WTC11 (cell line): ENCODE measurements around the gene LRRC47. TPM values are rescaled to one million over a fixed set of nuclear protein-coding genes. Genes with fewer than 3 reads are reported as not detected.

Experiments used
- ATAC-seq: fragments of 200-7000 bp; cut with Tn5 transposase; 2 replicates; pipeline ENCODE4 v1.10.0; 2021; ENCODE audit warnings: mild to moderate bottlenecking, moderate library complexity
- CTCF ChIA-PET: fragments of 300-600 bp; sonication (Branson Sonifier 250); formaldehyde crosslinking; loops from one replicate; lab custom pipeline; 2021; ENCODE audit warnings: antibody characterized with exemption; lab: Charles Lee
- POLR2A ChIA-PET: fragments of 350-600 bp; sonication (Branson Sonifier 250); formaldehyde crosslinking; loops from one replicate; lab custom pipeline; 2021; ENCODE audit warnings: antibody characterized with exemption; lab: Charles Lee
- DNase-seq: peaks from one replicate; pipeline ENCODE4 v3.0.0; 2021; ENCODE audit warnings: low spot score
- H3K27ac Mint-ChIP-seq: 2 replicates; pipeline ENCODE4 v1.8.0; 2021; ENCODE audit warnings: mixed read lengths
- H3K27me3 Mint-ChIP-seq: 2 replicates; pipeline ENCODE4 v1.8.0; 2021; ENCODE audit warnings: low read depth, mild to moderate bottlenecking, moderate library complexity, mixed read lengths
- H3K36me3 Mint-ChIP-seq: 2 replicates; pipeline ENCODE4 v1.8.0; 2021; ENCODE audit warnings: mixed read lengths
- H3K4me1 Mint-ChIP-seq: 2 replicates; pipeline ENCODE4 v1.8.0; 2022; ENCODE audit warnings: mixed read lengths
- H3K4me3 Mint-ChIP-seq: 2 replicates; pipeline ENCODE4 v1.8.0; 2021; ENCODE audit warnings: mild to moderate bottlenecking, moderate library complexity, mixed read lengths
- H3K9me3 Mint-ChIP-seq: 2 replicates; pipeline ENCODE4 v1.8.0; 2021; ENCODE audit warnings: mixed read lengths
- CBFB ChIP-seq: sonication (generic); formaldehyde crosslinking; IDR thresholded peaks from 2 replicates; pipeline ENCODE4 v1.8.1; 2022; ENCODE audit warnings: mild to moderate bottlenecking, low read depth, missing genetic modification reagents
- FOXJ3 ChIP-seq: sonication (generic); formaldehyde crosslinking; IDR thresholded peaks from 2 replicates; pipeline ENCODE4 v1.9.0; 2021; ENCODE audit warnings: missing genetic modification reagents, mild to moderate bottlenecking, borderline replicate concordance
- GTF2I ChIP-seq: fragments of 250-450 bp; sonication (Bioruptor Pico); conservative IDR thresholded peaks from 2 replicates; pipeline ENCODE4 v1.4.0; 2021; ENCODE audit warnings: mild to moderate bottlenecking
- MYBL2 ChIP-seq: sonication (generic); formaldehyde crosslinking; IDR thresholded peaks from 2 replicates; pipeline ENCODE4 v1.8.1; 2023; ENCODE audit warnings: mild to moderate bottlenecking, moderate library complexity, missing genetic modification reagents
- SMAD4 ChIP-seq: sonication (generic); formaldehyde crosslinking; IDR thresholded peaks from 2 replicates; pipeline ENCODE4 v1.8.0; 2022; ENCODE audit warnings: mild to moderate bottlenecking, missing genetic modification reagents
- TEAD4 ChIP-seq: sonication (generic); formaldehyde crosslinking; IDR thresholded peaks from 2 replicates; pipeline ENCODE4 v1.8.0; 2022; ENCODE audit warnings: mild to moderate bottlenecking, missing genetic modification reagents
- TP53 ChIP-seq: sonication (generic); formaldehyde crosslinking; IDR thresholded peaks from 2 replicates; pipeline ENCODE4 v1.8.1; 2023; ENCODE audit warnings: mild to moderate bottlenecking, missing genetic modification reagents
- ZBTB21 ChIP-seq: sonication (generic); formaldehyde crosslinking; IDR thresholded peaks from 2 replicates; pipeline ENCODE4 v1.8.1; 2023; ENCODE audit warnings: mild to moderate bottlenecking, missing genetic modification reagents, borderline replicate concordance
- ZNF121 ChIP-seq: sonication (generic); formaldehyde crosslinking; IDR thresholded peaks from 2 replicates; pipeline ENCODE4 v1.8.0; 2023; ENCODE audit warnings: missing genetic modification reagents
- ZNF138 ChIP-seq: sonication (generic); formaldehyde crosslinking; conservative IDR thresholded peaks from 2 replicates; pipeline ENCODE4 v1.8.1; 2022; ENCODE audit warnings: mild to moderate bottlenecking, moderate library complexity, missing genetic modification reagents
- ZNF219 ChIP-seq: sonication (generic); formaldehyde crosslinking; IDR thresholded peaks from 2 replicates; pipeline ENCODE4 v1.8.0; 2023; ENCODE audit warnings: missing genetic modification reagents, mild to moderate bottlenecking, borderline replicate concordance
- ZNF396 ChIP-seq: fragments of 250-450 bp; sonication (Bioruptor Pico); IDR thresholded peaks from 2 replicates; pipeline ENCODE4 v1.8.0; 2021; ENCODE audit warnings: mild to moderate bottlenecking, moderate library complexity, borderline replicate concordance
- ZNF423 ChIP-seq: fragments of 250-450 bp; sonication (Bioruptor Pico); IDR thresholded peaks from 2 replicates; pipeline ENCODE4 v2.1.2; 2022; ENCODE audit warnings: mild to moderate bottlenecking, moderate library complexity
- ZNF671 ChIP-seq: fragments of 250-450 bp; sonication (Bioruptor Pico); IDR thresholded peaks from 2 replicates; pipeline ENCODE4 v1.8.0; 2021; ENCODE audit warnings: mild to moderate bottlenecking
- total RNA-seq: library from RNA; stranded (reverse); gene quantifications from 3 replicates; pipeline ENCODE4 v1.2.3, GENCODE V29; 2021
- TF ChIP-seq, protein P1 (sequence below): sonication (generic); formaldehyde crosslinking; IDR thresholded peaks from 2 replicates; pipeline ENCODE4 v1.8.0; 2023; ENCODE audit warnings: missing genetic modification reagents, mild to moderate bottlenecking, borderline replicate concordance
- TF ChIP-seq, protein P2 (sequence below): sonication (generic); formaldehyde crosslinking; IDR thresholded peaks from 2 replicates; pipeline ENCODE4 v1.8.1; 2023; ENCODE audit warnings: mild to moderate bottlenecking, missing genetic modification reagents, moderate library complexity
- TF ChIP-seq, protein P3 (sequence below): sonication (generic); formaldehyde crosslinking; IDR thresholded peaks from 2 replicates; pipeline ENCODE4 v1.8.0; 2022; ENCODE audit warnings: missing genetic modification reagents
- TF ChIP-seq, protein P4 (sequence below): fragments of 200-600 bp; IDR thresholded peaks from 2 replicates; pipeline ENCODE4 v1.8.0; 2022; ENCODE audit warnings: antibody characterized with exemption
- TF ChIP-seq, protein P5 (sequence below): sonication (generic); formaldehyde crosslinking; IDR thresholded peaks from 2 replicates; pipeline ENCODE4 v1.8.1; 2023; ENCODE audit warnings: mild to moderate bottlenecking, missing genetic modification reagents

Gene LRRC47
- total RNA-seq, 1 experiment from 2014 or later: 92.4 TPM

DNA sequence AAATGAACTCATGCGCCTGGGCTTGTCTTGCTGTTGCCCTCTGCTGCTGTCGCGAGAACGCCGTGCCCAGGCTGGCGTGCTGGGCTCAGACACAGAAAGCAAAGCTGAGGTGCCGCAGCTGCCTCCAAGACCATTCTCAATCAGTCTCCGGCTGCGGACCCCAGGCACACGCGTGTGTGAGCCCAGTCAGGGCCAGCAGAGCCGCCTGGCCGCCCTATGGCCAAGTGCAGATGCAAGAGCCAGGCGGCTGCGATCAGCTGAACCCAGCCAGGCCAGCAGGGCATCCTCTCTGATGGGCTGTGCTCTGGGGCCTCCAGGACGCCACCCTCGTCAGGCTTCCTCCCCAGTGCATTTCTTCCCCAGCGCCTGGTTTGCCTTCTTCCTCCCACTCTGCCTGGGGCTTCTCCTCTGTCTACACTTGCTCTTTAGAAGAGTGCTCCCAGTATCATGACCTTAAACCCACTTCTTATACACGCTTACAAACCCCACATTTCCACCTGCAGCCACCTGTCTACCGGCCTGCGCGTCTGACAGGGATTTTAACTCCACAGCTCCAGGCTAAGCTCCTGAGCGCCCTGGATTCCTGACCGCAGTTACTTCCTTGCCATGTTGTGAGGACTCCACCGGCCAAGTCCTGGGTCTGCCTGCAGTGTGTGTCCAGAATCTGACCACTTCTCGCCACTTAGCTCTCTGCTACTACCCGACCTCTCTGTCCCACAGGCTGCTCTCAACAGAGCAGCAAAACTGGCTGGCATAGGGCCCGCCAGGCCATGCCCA lies 21.7 kb upstream of the LRRC47 start (continued):
- TF ChIP-seq, protein P1, sequence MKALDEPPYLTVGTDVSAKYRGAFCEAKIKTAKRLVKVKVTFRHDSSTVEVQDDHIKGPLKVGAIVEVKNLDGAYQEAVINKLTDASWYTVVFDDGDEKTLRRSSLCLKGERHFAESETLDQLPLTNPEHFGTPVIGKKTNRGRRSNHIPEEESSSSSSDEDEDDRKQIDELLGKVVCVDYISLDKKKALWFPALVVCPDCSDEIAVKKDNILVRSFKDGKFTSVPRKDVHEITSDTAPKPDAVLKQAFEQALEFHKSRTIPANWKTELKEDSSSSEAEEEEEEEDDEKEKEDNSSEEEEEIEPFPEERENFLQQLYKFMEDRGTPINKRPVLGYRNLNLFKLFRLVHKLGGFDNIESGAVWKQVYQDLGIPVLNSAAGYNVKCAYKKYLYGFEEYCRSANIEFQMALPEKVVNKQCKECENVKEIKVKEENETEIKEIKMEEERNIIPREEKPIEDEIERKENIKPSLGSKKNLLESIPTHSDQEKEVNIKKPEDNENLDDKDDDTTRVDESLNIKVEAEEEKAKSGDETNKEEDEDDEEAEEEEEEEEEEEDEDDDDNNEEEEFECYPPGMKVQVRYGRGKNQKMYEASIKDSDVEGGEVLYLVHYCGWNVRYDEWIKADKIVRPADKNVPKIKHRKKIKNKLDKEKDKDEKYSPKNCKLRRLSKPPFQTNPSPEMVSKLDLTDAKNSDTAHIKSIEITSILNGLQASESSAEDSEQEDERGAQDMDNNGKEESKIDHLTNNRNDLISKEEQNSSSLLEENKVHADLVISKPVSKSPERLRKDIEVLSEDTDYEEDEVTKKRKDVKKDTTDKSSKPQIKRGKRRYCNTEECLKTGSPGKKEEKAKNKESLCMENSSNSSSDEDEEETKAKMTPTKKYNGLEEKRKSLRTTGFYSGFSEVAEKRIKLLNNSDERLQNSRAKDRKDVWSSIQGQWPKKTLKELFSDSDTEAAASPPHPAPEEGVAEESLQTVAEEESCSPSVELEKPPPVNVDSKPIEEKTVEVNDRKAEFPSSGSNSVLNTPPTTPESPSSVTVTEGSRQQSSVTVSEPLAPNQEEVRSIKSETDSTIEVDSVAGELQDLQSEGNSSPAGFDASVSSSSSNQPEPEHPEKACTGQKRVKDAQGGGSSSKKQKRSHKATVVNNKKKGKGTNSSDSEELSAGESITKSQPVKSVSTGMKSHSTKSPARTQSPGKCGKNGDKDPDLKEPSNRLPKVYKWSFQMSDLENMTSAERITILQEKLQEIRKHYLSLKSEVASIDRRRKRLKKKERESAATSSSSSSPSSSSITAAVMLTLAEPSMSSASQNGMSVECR (CRISPR knock-in tag): no peak
- TF ChIP-seq, protein P2, sequence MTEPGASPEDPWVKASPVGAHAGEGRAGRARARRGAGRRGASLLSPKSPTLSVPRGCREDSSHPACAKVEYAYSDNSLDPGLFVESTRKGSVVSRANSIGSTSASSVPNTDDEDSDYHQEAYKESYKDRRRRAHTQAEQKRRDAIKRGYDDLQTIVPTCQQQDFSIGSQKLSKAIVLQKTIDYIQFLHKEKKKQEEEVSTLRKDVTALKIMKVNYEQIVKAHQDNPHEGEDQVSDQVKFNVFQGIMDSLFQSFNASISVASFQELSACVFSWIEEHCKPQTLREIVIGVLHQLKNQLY (CRISPR knock-in tag): no peak
- TF ChIP-seq ZNF138: no peak
- TF ChIP-seq, protein P3, sequence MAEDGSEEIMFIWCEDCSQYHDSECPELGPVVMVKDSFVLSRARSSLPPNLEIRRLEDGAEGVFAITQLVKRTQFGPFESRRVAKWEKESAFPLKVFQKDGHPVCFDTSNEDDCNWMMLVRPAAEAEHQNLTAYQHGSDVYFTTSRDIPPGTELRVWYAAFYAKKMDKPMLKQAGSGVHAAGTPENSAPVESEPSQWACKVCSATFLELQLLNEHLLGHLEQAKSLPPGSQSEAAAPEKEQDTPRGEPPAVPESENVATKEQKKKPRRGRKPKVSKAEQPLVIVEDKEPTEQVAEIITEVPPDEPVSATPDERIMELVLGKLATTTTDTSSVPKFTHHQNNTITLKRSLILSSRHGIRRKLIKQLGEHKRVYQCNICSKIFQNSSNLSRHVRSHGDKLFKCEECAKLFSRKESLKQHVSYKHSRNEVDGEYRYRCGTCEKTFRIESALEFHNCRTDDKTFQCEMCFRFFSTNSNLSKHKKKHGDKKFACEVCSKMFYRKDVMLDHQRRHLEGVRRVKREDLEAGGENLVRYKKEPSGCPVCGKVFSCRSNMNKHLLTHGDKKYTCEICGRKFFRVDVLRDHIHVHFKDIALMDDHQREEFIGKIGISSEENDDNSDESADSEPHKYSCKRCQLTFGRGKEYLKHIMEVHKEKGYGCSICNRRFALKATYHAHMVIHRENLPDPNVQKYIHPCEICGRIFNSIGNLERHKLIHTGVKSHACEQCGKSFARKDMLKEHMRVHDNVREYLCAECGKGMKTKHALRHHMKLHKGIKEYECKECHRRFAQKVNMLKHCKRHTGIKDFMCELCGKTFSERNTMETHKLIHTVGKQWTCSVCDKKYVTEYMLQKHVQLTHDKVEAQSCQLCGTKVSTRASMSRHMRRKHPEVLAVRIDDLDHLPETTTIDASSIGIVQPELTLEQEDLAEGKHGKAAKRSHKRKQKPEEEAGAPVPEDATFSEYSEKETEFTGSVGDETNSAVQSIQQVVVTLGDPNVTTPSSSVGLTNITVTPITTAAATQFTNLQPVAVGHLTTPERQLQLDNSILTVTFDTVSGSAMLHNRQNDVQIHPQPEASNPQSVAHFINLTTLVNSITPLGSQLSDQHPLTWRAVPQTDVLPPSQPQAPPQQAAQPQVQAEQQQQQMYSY (CRISPR knock-in tag): no peak
- TF ChIP-seq MYBL2 (CRISPR knock-in tag): no peak
- no peak for TF ChIP-seq CBFB (CRISPR knock-in tag)

DNA sequence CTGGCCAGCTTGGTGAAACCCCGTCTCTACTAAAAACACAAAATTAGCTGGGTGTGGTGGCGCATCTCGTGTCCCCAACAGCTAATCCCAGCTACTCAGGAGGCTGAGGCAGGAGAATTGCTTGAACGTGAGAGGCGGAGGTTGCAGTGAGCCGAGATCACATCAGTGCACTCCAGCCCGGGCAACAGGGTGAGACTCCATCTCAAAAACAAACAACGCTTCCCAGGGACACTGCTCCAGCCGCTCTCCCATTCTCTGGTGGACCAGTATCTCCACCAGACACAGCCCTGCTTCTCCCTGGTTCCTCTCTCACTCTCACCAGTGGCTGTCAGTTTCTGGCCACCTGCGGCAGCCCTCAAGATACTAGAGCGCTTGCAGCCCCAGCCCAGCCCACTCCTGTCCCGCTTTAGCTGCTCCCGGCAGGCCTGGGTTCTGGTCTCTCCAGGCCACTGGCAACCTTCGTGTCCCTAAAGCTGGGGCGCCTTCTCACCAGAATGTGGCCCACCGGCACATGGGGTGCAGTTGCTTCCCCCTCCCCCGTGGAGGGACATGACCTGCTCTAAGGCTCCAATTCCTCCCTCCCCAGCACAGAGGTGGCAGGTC lies 20.9 kb upstream of the LRRC47 start:
- Mint-ChIP-seq H3K27ac (no peak overlapping the region), H3K9me3 (no peaks in the 10 kb centered on the region), H3K4me3 (no peak overlapping the region), H3K4me1 (no peaks in the 10 kb centered on the region), H3K36me3 (peaks cover 7% of the 10 kb centered on the region), H3K27me3 (no peaks in the 10 kb centered on the region)
- ChIA-PET CTCF (interaction anchor here (1.4 kb wide), 1 partner anchor 10 kb away, joined by 4 read pairs; no protein-coding TSS in a partner anchor), POLR2A (interaction anchor here (1.1 kb wide), 1 partner anchor 10 kb away, joined by 3 read pairs; no protein-coding TSS in a partner anchor)
- ATAC-seq (no peak), DNase-seq (no peak)
- TF ChIP-seq FOXJ3 (CRISPR knock-in tag): no peak
- TF ChIP-seq GTF2I: no peak
- TF ChIP-seq ZNF121 (CRISPR knock-in tag): no peak
- TF ChIP-seq TP53 (CRISPR knock-in tag): no peak
- no peak for TF ChIP-seq TEAD4
- no peak for TF ChIP-seq SMAD4 (CRISPR knock-in tag)
- no peak for TF ChIP-seq ZNF671 (CRISPR knock-in tag)
- no peak for TF ChIP-seq ZNF219 (CRISPR knock-in tag)
- TF ChIP-seq ZNF423 (CRISPR knock-in tag): no peak
- TF ChIP-seq, protein P4, sequence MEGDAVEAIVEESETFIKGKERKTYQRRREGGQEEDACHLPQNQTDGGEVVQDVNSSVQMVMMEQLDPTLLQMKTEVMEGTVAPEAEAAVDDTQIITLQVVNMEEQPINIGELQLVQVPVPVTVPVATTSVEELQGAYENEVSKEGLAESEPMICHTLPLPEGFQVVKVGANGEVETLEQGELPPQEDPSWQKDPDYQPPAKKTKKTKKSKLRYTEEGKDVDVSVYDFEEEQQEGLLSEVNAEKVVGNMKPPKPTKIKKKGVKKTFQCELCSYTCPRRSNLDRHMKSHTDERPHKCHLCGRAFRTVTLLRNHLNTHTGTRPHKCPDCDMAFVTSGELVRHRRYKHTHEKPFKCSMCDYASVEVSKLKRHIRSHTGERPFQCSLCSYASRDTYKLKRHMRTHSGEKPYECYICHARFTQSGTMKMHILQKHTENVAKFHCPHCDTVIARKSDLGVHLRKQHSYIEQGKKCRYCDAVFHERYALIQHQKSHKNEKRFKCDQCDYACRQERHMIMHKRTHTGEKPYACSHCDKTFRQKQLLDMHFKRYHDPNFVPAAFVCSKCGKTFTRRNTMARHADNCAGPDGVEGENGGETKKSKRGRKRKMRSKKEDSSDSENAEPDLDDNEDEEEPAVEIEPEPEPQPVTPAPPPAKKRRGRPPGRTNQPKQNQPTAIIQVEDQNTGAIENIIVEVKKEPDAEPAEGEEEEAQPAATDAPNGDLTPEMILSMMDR: no peak
- TF ChIP-seq ZNF396 (CRISPR knock-in tag): no peak
- TF ChIP-seq, protein P5, sequence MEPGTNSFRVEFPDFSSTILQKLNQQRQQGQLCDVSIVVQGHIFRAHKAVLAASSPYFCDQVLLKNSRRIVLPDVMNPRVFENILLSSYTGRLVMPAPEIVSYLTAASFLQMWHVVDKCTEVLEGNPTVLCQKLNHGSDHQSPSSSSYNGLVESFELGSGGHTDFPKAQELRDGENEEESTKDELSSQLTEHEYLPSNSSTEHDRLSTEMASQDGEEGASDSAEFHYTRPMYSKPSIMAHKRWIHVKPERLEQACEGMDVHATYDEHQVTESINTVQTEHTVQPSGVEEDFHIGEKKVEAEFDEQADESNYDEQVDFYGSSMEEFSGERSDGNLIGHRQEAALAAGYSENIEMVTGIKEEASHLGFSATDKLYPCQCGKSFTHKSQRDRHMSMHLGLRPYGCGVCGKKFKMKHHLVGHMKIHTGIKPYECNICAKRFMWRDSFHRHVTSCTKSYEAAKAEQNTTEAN (CRISPR knock-in tag): no peak
- no peak for TF ChIP-seq ZBTB21
- TF ChIP-seq, protein P2 (CRISPR knock-in tag): no peak
- TF ChIP-seq ZNF138: no peak
